HG03039 (cell line): ENCODE data around the gene KIAA1671.

Experiments
- ATAC-seq: cut with Tn5 transposase; IDR thresholded peaks from one replicate; pipeline ENCODE4 v1.9.1; 2021; ENCODE audit warnings: mild to moderate bottlenecking, moderate library complexity; ENCODE audit not compliant: unreplicated experiment

Gene KIAA1671

DNA sequence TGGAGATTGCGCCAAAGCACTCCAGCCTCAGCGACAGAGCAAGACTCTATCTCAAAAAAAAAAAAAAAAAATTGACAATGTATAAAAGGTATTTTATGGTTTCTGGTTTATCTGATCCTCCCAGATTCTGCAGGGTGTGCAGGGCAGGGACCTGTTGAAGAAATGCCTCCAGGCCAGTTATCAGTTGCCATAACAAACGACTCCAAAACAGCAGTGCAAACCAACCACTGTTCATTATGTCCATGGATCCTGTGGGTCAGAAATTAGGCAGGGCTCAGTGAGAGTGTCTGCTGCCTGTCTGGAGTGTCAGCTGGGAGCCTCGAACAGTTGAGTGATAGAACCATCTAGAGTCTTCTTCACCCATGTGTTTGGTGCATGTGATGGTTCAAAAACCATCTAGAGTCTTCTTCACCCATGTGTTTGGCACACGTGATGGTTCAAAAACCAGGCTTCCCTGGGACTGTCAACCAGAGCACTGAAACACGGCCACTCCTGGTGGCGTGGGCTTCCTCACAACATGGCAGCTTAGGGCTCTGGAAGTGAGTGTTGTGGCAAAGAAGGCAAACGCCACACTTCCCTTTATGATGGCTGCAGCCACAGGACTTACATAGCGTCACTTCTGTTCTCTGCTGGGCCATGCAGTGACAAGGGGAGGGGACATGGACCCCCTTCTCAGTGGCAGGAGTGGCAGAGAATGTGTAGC is 132.0 kb downstream of the KIAA1671 start:
- no peak for ATAC-seq

GRCh38 chr22:25085156-25085555 is 132.6 kb downstream of the KIAA1671 start:
- no peak for ATAC-seq

- ATAC-seq: no peak
These were observed 133.7 kb downstream of the KIAA1671 start for GRCh38 chr22:25085930-25086901.

- no peak for ATAC-seq
These were observed 134.4 kb downstream of the KIAA1671 start for GRCh38 chr22:25086902-25087282.

GRCh38 chr22:25090225-25090890 is 137.8 kb downstream of the KIAA1671 start:
- ATAC-seq: no peak

- ATAC-seq: no peak
These were observed 138.9 kb downstream of the KIAA1671 start for GRCh38 chr22:25091458-25091857.

- no peak for ATAC-seq
These were observed 139.6 kb downstream of the KIAA1671 start for GRCh38 chr22:25092119-25092518.

- no peak for ATAC-seq
These were observed 142.1 kb downstream of the KIAA1671 start for GRCh38 chr22:25094579-25094978.

GRCh38 chr22:25095869-25096268 is 143.4 kb downstream of the KIAA1671 start:
- no peak for ATAC-seq

- ATAC-seq: no peak
These were observed 144.3 kb downstream of the KIAA1671 start for GRCh38 chr22:25096638-25097405.

GRCh38 chr22:25098445-25099081 is 146.0 kb downstream of the KIAA1671 start:
- ATAC-seq: no peak

- no peak for ATAC-seq
These were observed 146.7 kb downstream of the KIAA1671 start for GRCh38 chr22:25099202-25099601.

- ATAC-seq: no peak
These were observed 147.9 kb downstream of the KIAA1671 start for GRCh38 chr22:25100402-25100801.

- ATAC-seq: no peak
These were observed 148.4 kb downstream of the KIAA1671 start for GRCh38 chr22:25100948-25101347.

DNA sequence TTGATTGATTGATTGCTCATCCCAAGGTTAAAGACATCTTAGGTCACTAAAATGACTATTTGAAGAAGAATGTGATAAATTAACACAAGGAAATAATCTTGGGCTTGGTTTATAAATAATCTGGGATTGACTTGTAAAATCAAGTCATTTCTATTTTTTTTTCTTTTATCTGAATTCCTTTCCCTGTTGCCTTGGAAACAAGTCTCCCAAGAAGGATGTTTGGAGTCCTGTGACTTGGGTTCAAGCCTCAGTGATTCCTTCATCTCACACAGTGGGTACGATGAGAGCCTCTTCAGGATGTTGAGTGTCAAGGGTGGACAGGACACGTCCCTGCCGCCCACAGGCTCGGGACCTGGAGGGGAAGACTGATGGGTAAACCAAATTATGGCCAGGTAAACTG is 149.0 kb downstream of the KIAA1671 start:
- ATAC-seq: no peak

- ATAC-seq: no peak
These were observed 149.5 kb downstream of the KIAA1671 start for GRCh38 chr22:25101986-25102385.

GRCh38 chr22:25102722-25103121 is 150.2 kb downstream of the KIAA1671 start:
- ATAC-seq: no peak

DNA sequence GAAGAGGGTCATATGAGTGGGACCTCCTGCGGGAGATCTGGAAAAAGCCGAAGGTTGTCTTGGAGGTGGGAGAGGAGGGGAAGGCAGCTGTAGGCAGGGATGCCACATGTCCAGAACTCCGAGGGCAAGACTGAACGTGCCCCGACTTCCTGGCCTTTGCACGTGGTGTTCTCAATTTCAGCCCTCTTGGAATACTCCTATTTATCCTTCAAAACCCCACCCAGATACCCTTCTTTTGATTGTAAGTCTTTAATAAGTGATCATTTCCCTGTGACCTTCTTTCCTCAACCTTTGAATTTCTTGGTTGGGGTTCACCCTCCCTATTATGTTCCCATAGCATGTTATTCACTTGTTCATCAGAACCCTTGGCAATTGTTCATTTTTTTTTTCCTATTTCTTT is 151.9 kb downstream of the KIAA1671 start:
- no peak for ATAC-seq

DNA sequence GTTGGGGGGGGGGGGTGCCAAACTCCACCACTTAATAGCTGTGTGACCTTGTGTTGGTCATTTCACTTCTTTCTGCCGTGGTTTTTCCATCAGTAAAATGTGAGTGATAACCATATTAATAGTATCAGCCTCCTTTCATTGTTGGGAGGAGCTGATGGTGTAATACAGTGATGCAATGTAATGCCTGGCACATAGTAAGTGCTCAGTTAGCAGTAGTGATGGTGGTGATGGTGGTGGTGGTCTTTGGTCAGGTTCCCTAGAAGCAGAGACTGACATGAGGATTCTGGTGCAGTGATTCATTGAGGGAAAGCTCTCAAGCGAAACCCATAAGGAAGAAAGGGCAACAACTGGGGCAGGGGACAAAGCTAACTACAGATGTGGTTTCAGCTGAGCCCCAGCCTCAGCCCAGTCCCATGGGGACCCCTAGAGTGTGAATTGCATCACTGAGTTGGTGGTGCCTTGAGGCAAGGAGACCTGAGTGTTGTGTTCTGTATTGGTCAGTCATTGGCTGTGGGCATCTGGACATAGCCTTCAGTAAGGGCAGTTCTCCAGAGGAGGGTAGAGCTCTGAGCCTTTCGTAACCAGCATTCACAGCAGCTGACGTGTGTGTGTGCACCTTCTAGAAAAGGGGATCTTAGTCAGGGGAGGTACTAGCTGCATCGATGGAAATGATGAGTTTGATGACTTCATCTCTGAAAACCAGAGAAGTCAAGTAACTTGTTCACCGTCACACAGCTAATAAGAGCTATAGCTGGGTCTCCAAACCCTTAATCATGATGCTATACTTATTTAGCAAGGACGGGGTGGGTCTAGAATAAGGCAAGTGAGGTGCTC is 153.5 kb downstream of the KIAA1671 start:
- no peak for ATAC-seq
